Activated CD4-positive, alpha-beta memory T cell treated with anti-CD3 and anti-CD28 coated beads for 36 hours (primary cell): ENCODE results near the gene CCR5AS.
"Not testable (repeated sequence)": the region's sequence is repeated elsewhere in the genome, so short reads cannot be mapped to it uniquely, and the experiment has no call there.

ENCODE experiments used
- CTCF ChIA-PET: fragments of 350-600 bp; sonication (Branson Sonifier 250); formaldehyde crosslinking; loops from one replicate; lab custom pipeline; 2021; ENCODE audit warnings: antibody characterized with exemption, inconsistent platforms; lab: Charles Lee
- POLR2A ChIA-PET: fragments of 350-600 bp; sonication (Branson Sonifier 250); formaldehyde crosslinking; loops from one replicate; lab custom pipeline; 2021; ENCODE audit warnings: antibody characterized with exemption; lab: Charles Lee
- DNase-seq: peaks from one replicate; pipeline ENCODE4 v3.0.0-alpha.2; 2020
- H3K27ac Mint-ChIP-seq: one replicate; pipeline ENCODE4 v1.8.0; 2021; ENCODE audit warnings: mixed read lengths
- H3K27me3 Mint-ChIP-seq: one replicate; pipeline ENCODE4 v1.8.0; 2021; ENCODE audit warnings: mixed read lengths
- H3K36me3 Mint-ChIP-seq: one replicate; pipeline ENCODE4 v1.8.0; 2021; ENCODE audit warnings: mixed read lengths
- H3K4me1 Mint-ChIP-seq: one replicate; pipeline ENCODE4 v1.8.0; 2021; ENCODE audit warnings: low read depth, mixed read lengths
- H3K4me3 Mint-ChIP-seq: one replicate; pipeline ENCODE4 v1.8.0; 2021; ENCODE audit warnings: mild to moderate bottlenecking, mixed read lengths
- H3K9me3 Mint-ChIP-seq: one replicate; pipeline ENCODE4 v1.8.0; 2021; ENCODE audit warnings: mixed read lengths
- intact Hi-C: fragments of 100-400 bp; cut with micrococcal nuclease; formaldehyde crosslinking; loops from one replicate; pipeline ENCODE4 v1.15.1; 2023

Gene CCR5AS

GRCh38 chr3:46427404-46427803 is 20.5 kb upstream of the CCR5AS start:
- H3K36me3 Mint-ChIP-seq, H3K4me3 Mint-ChIP-seq, DNase-seq, intact Hi-C loops, H3K27ac Mint-ChIP-seq, CTCF ChIA-PET, H3K4me1 Mint-ChIP-seq, H3K27me3 Mint-ChIP-seq, POLR2A ChIA-PET: not testable (repeated sequence)
- peaks cover 13% of the 10 kb centered on the region for H3K9me3 Mint-ChIP-seq

- H3K27ac Mint-ChIP-seq, DNase-seq, H3K36me3 Mint-ChIP-seq, CTCF ChIA-PET, H3K27me3 Mint-ChIP-seq, H3K9me3 Mint-ChIP-seq, H3K4me3 Mint-ChIP-seq, intact Hi-C loops, H3K4me1 Mint-ChIP-seq, POLR2A ChIA-PET: not testable (repeated sequence)
Observed at GRCh38 chr3:46426476-46426875, 19.6 kb upstream of the CCR5AS start.

GRCh38 chr3:46423588-46423987 is 16.7 kb upstream of the CCR5AS start:
- Mint-ChIP-seq H3K4me1 (peaks cover 3% of the 10 kb centered on the region), H3K27me3 (no peaks in the 10 kb centered on the region), H3K27ac (no peak overlapping the region), H3K4me3 (no peak overlapping the region), H3K9me3 (no peaks in the 10 kb centered on the region), H3K36me3 (no peaks in the 10 kb centered on the region)
- no peak for DNase-seq
- intact Hi-C loops, result no loop called here
- POLR2A ChIA-PET, result no interaction called here
- CTCF ChIA-PET, result no interaction called here

GRCh38 chr3:46422617-46423016 is 15.8 kb upstream of the CCR5AS start:
- H3K27ac Mint-ChIP-seq, result no peak overlapping the region
- no peaks in the 10 kb centered on the region for H3K36me3 Mint-ChIP-seq
- DNase-seq, result no peak
- intact Hi-C loops, result no loop called here
- H3K4me3 Mint-ChIP-seq, result no peak overlapping the region
- ChIA-PET CTCF (no interaction called here), POLR2A (no interaction called here)
- no peaks in the 10 kb centered on the region for H3K27me3 Mint-ChIP-seq
- no peaks in the 10 kb centered on the region for H3K9me3 Mint-ChIP-seq
- peaks cover 3% of the 10 kb centered on the region for H3K4me1 Mint-ChIP-seq

GRCh38 chr3:46420931-46421330 is 14.1 kb upstream of the CCR5AS start:
- Mint-ChIP-seq H3K27me3 (no peaks in the 10 kb centered on the region), H3K27ac (no peak overlapping the region), H3K36me3 (no peaks in the 10 kb centered on the region), H3K9me3 (no peaks in the 10 kb centered on the region), H3K4me1 (no peaks in the 10 kb centered on the region), H3K4me3 (no peak overlapping the region)
- no peak for DNase-seq
- intact Hi-C loops, result no loop called here
- POLR2A ChIA-PET, result no interaction called here
- CTCF ChIA-PET, result no interaction called here

GRCh38 chr3:46419816-46420215 is 12.9 kb upstream of the CCR5AS start:
- ChIA-PET CTCF (no interaction called here), POLR2A (no interaction called here)
- H3K36me3 Mint-ChIP-seq, result no peaks in the 10 kb centered on the region
- no peaks in the 10 kb centered on the region for H3K9me3 Mint-ChIP-seq
- H3K27me3 Mint-ChIP-seq, result no peaks in the 10 kb centered on the region
- H3K27ac Mint-ChIP-seq, result no peak overlapping the region
- intact Hi-C loops, result no loop called here
- no peak for DNase-seq
- no peaks in the 10 kb centered on the region for H3K4me1 Mint-ChIP-seq
- no peak overlapping the region for H3K4me3 Mint-ChIP-seq

- no peak for DNase-seq
- Mint-ChIP-seq H3K36me3 (no peaks in the 10 kb centered on the region), H3K4me1 (no peaks in the 10 kb centered on the region), H3K27me3 (no peaks in the 10 kb centered on the region), H3K27ac (no peak overlapping the region), H3K4me3 (no peak overlapping the region), H3K9me3 (no peaks in the 10 kb centered on the region)
- intact Hi-C loops, result no loop called here
- CTCF ChIA-PET, result interaction anchor here (0.5 kb wide), 1 partner anchor 762 kb away, joined by 3 read pairs; no protein-coding TSS in a partner anchor
- POLR2A ChIA-PET, result no interaction called here
Observed at GRCh38 chr3:46417841-46418611, 11.2 kb upstream of the CCR5AS start.

GRCh38 chr3:46416811-46417510 is 10.1 kb upstream of the CCR5AS start:
- intact Hi-C loops, result no loop called here
- no peak overlapping the region for H3K4me3 Mint-ChIP-seq
- CTCF ChIA-PET, result no interaction called here
- H3K27ac Mint-ChIP-seq, result no peak overlapping the region
- no peaks in the 10 kb centered on the region for H3K4me1 Mint-ChIP-seq
- H3K27me3 Mint-ChIP-seq, result no peaks in the 10 kb centered on the region
- no peaks in the 10 kb centered on the region for H3K9me3 Mint-ChIP-seq
- DNase-seq, result no peak
- POLR2A ChIA-PET, result interaction anchor here (0.6 kb wide), 1 partner anchor 1374 kb away, joined by 3 read pairs; no protein-coding TSS in a partner anchor
- no peaks in the 10 kb centered on the region for H3K36me3 Mint-ChIP-seq

GRCh38 chr3:46416125-46416810 is 9.4 kb upstream of the CCR5AS start:
- Mint-ChIP-seq H3K4me3 (no peak overlapping the region), H3K36me3 (no peaks in the 10 kb centered on the region), H3K27me3 (no peaks in the 10 kb centered on the region), H3K27ac (no peak overlapping the region), H3K9me3 (no peaks in the 10 kb centered on the region), H3K4me1 (no peaks in the 10 kb centered on the region)
- no peak for DNase-seq
- ChIA-PET POLR2A (no interaction called here), CTCF (no interaction called here)
- intact Hi-C loops, result no loop called here

GRCh38 chr3:46414739-46415138 is 7.9 kb upstream of the CCR5AS start:
- Mint-ChIP-seq H3K4me3 (no peak overlapping the region), H3K27me3 (no peaks in the 10 kb centered on the region), H3K9me3 (no peaks in the 10 kb centered on the region), H3K4me1 (no peaks in the 10 kb centered on the region), H3K36me3 (no peaks in the 10 kb centered on the region), H3K27ac (no peak overlapping the region)
- POLR2A ChIA-PET, result no interaction called here
- CTCF ChIA-PET, result interaction anchor here (0.7 kb wide), 1 partner anchor 124 kb away, joined by 4 read pairs; no protein-coding TSS in a partner anchor
- intact Hi-C loops, result no loop called here
- DNase-seq, result no peak

- intact Hi-C loops, result no loop called here
- H3K4me1 Mint-ChIP-seq, result no peaks in the 10 kb centered on the region
- H3K9me3 Mint-ChIP-seq, result no peaks in the 10 kb centered on the region
- no peak overlapping the region for H3K4me3 Mint-ChIP-seq
- no peaks in the 10 kb centered on the region for H3K27me3 Mint-ChIP-seq
- CTCF ChIA-PET, result no interaction called here
- no peaks in the 10 kb centered on the region for H3K36me3 Mint-ChIP-seq
- DNase-seq, result no peak
- POLR2A ChIA-PET, result no interaction called here
- no peak overlapping the region for H3K27ac Mint-ChIP-seq
Observed at GRCh38 chr3:46413951-46414350, 7.1 kb upstream of the CCR5AS start.

GRCh38 chr3:46412786-46413298 is 6.0 kb upstream of the CCR5AS start:
- Mint-ChIP-seq H3K9me3 (no peaks in the 10 kb centered on the region), H3K36me3 (no peaks in the 10 kb centered on the region), H3K27me3 (no peaks in the 10 kb centered on the region), H3K4me1 (peaks cover 4% of the 10 kb centered on the region), H3K27ac (no peak overlapping the region), H3K4me3 (no peak overlapping the region)
- CTCF ChIA-PET, result no interaction called here
- no peak for DNase-seq
- POLR2A ChIA-PET, result no interaction called here
- intact Hi-C loops, result no loop called here
